ENCODE data around the gene NRXN2.

- TF ChIP-seq CTCF (conservative IDR thresholded peaks at IDR 0.05) (no peak), ZFX (IDR thresholded peaks at IDR 0.05) (no peak)
Measured at GRCh38 chr11:64721359-64721699, 1.7 kb downstream of the NRXN2 start.

Data from C4-2B (cell line).